Endothelial cell of umbilical vein (primary cell): ENCODE results near the gene GTF2A2. TPM values are rescaled to one million over a fixed set of nuclear protein-coding genes. Genes with fewer than 3 reads are reported as not detected.
"Not testable (repeated sequence)": the region's sequence is repeated elsewhere in the genome, so short reads cannot be mapped to it uniquely, and the experiment has no call there.

Experiments used
- BruUV-seq: library from RNA; stranded (reverse); fragments of 400-500 nt; replicated peaks from 2 replicates; lab custom pipeline; 2021; lab: Mats Ljungman, UMichigan
- CTCF ChIA-PET: fragments of 300-600, 350-600 bp; sonication (Branson Sonifier 250); formaldehyde crosslinking; loops from one replicate; lab custom pipeline; 2021; ENCODE audit warnings: antibody characterized with exemption, inconsistent platforms; lab: Charles Lee
- POLR2A ChIA-PET: fragments of 300-600, 350-600 bp; sonication (Branson Sonifier 250); formaldehyde crosslinking; loops from one replicate; lab custom pipeline; 2021; ENCODE audit warnings: antibody characterized with exemption, inconsistent platforms; lab: Charles Lee
- DNase-seq: peaks from one replicate; pipeline ENCODE4 v3.0.0-alpha.2; 2011; ENCODE audit warnings: low read depth, low spot score
- FAIRE-seq: peaks from 2 replicates; lab custom pipeline; 2011; peaks lifted over from hg19 to GRCh38; lab: Jason Lieb, UNC
- H2AFZ ChIP-seq: 2 replicates; pipeline ENCODE4 v1.6.0; 2012; ENCODE audit warnings: low read depth, low read length, control low read depth, inconsistent platforms
- H3K27ac ChIP-seq: 2 replicates; pipeline ENCODE4 v1.5.1; 2011; ENCODE audit warnings: low read depth, mild to moderate bottlenecking, control low read depth, low read length, moderate library complexity; ENCODE audit not compliant: insufficient read depth
- H3K27me3 ChIP-seq, 2 experiments: 2 replicates each; pipeline versions ENCODE4 v1.6.0 to v1.6.1; 2011; ENCODE audit warnings: low read length in 2 of 2, mixed read lengths in 1 of 2; ENCODE audit not compliant: control insufficient read depth in 2 of 2, insufficient read depth in 2 of 2
- H3K36me3 ChIP-seq, 2 experiments: 2 replicates in 1 of 2; 3 replicates in 1 of 2; pipeline ENCODE4 v1.5.1; 2011; ENCODE audit warnings: low read length in 2 of 2, mild to moderate bottlenecking in 1 of 2, moderate library complexity in 1 of 2; ENCODE audit not compliant: control insufficient read depth in 2 of 2, insufficient read depth in 2 of 2; ENCODE audit errors: extremely low read depth in 1 of 2
- H3K4me1 ChIP-seq: 3 replicates; pipeline ENCODE4 v1.5.1; 2011; ENCODE audit warnings: mild to moderate bottlenecking, low read length; ENCODE audit not compliant: control insufficient read depth, insufficient read depth; ENCODE audit errors: extremely low read depth
- H3K4me2 ChIP-seq: 2 replicates; pipeline ENCODE4 v1.6.1; 2011; ENCODE audit warnings: low read length, control low read depth, mixed read lengths; ENCODE audit not compliant: insufficient read depth
- H3K4me3 ChIP-seq, 3 experiments: fragments of 200-600 bp in 1 of 3; sonication (generic), shearing (Covaris generic) in 1 of 3; replicated peaks in 1 of 3; 2 replicates each; pipeline ENCODE4 v1.5.1; 2011 to 2016; ENCODE audit warnings: control low read depth in 3 of 3, low read length in 3 of 3, mild to moderate bottlenecking in 2 of 3, inconsistent platforms in 1 of 3, low read depth in 1 of 3, moderate library complexity in 1 of 3; ENCODE audit not compliant: insufficient read depth in 1 of 3
- H3K79me2 ChIP-seq: 2 replicates; pipeline ENCODE4 v1.6.0; 2012; ENCODE audit warnings: low read length, inconsistent platforms; ENCODE audit not compliant: control insufficient read depth, insufficient read depth
- H3K9ac ChIP-seq: replicated peaks from 2 replicates; pipeline ENCODE3; 2011; ENCODE audit warnings: low read length, control low read depth; ENCODE audit not compliant: insufficient read depth; ENCODE audit errors: extremely low read depth
- H3K9me1 ChIP-seq: replicated peaks from 3 replicates; pipeline ENCODE4 v1.6.0; 2011; ENCODE audit warnings: mild to moderate bottlenecking, low read length; ENCODE audit not compliant: control insufficient read depth, insufficient read depth; ENCODE audit errors: extremely low read depth
- H3K9me3 ChIP-seq: replicated peaks from 2 replicates; pipeline ENCODE4 v1.5.1; 2012; ENCODE audit warnings: low read length, inconsistent platforms; ENCODE audit not compliant: control insufficient read depth, insufficient read depth
- H4K20me1 ChIP-seq: replicated peaks from 2 replicates; pipeline ENCODE3; 2011; ENCODE audit warnings: mild to moderate bottlenecking, low read length; ENCODE audit not compliant: control insufficient read depth, insufficient read depth; ENCODE audit errors: extremely low read depth
- EZH2 ChIP-seq: IDR thresholded peaks from 2 replicates; pipeline ENCODE4 v1.6.1; 2012; ENCODE audit warnings: borderline replicate concordance, low read depth, mild to moderate bottlenecking, moderate library complexity, low read length, inconsistent platforms; ENCODE audit not compliant: severe bottlenecking
- FOS ChIP-seq: IDR thresholded peaks from 2 replicates; pipeline ENCODE4 v1.6.1; 2011; ENCODE audit warnings: mild to moderate bottlenecking, low read length, moderate library complexity, borderline replicate concordance; ENCODE audit not compliant: insufficient read depth
- GATA2 ChIP-seq: IDR thresholded peaks from 2 replicates; pipeline ENCODE4 v1.7.0; 2011; ENCODE audit warnings: low read depth, mild to moderate bottlenecking, moderate library complexity, mixed read lengths, low read length; ENCODE audit not compliant: insufficient read length, insufficient read depth
- JUN ChIP-seq: IDR thresholded peaks from 2 replicates; pipeline ENCODE4 v1.6.1; 2011; ENCODE audit warnings: borderline replicate concordance, low read depth; ENCODE audit not compliant: insufficient read length, insufficient read depth
- MAX ChIP-seq: IDR thresholded peaks from 2 replicates; pipeline ENCODE4 v1.6.1; 2011; ENCODE audit not compliant: insufficient read depth, insufficient read length
- MYC ChIP-seq: IDR thresholded peaks from one replicate; pipeline ENCODE4 v1.6.1; 2011; ENCODE audit warnings: mild to moderate bottlenecking, low read depth, low read length
- POLR2A ChIP-seq: IDR thresholded peaks from 2 replicates; pipeline ENCODE4 v1.6.1; 2012; ENCODE audit warnings: low read depth, mild to moderate bottlenecking, control low read depth, low read length
- POLR2AphosphoS5 ChIP-seq: IDR thresholded peaks from 2 replicates; pipeline ENCODE4 v1.6.1; 2012; ENCODE audit warnings: low read depth, mild to moderate bottlenecking, control low read depth, low read length, moderate library complexity; ENCODE audit not compliant: insufficient read depth
- dilution Hi-C: fragments of 300-500 bp; cut with MboI; formaldehyde crosslinking; loops from one replicate; pipeline ENCODE4 v1.15.0; 2019; ENCODE audit warnings: low sequenced_read_pairs; ENCODE audit not compliant: extremely low pct_ligation_motif_present
- intact Hi-C: fragments of 100-400 bp; cut with micrococcal nuclease; formaldehyde crosslinking; loops from one replicate; pipeline ENCODE4 v1.10.0; 2022
- polyA plus RNA-seq, 4 experiments: library from polyadenylated mRNA; depleted of rRNA in 3 of 4; stranded (reverse) in 3 of 4; unstranded in 1 of 4; fragments of >200 nt; gene quantifications; 2 replicates each; pipeline versions ENCODE4 v1.2.1 to v1.2.3, GENCODE V29; 2011 to 2012; ENCODE audit warnings: missing spikeins in 1 of 4
- total RNA-seq: library from RNA; stranded (reverse); gene quantifications from 2 replicates; pipeline ENCODE4 v1.2.3, GENCODE V29; 2021
- TF ChIP-seq, protein P1 (sequence below), 2 donors: IDR thresholded peaks; 1 replicate in 1 of 2; 2 replicates in 1 of 2; pipeline ENCODE4 v1.5.1; 2011; ENCODE audit warnings: low read length in 2 of 2, mild to moderate bottlenecking in 2 of 2, moderate library complexity in 2 of 2, control low read depth in 1 of 2, inconsistent platforms in 1 of 2, low read depth in 1 of 2; ENCODE audit not compliant: insufficient read depth in 1 of 2; ENCODE audit errors: extremely low read depth in 1 of 2

The GTF2A2 gene
- total and polyA plus RNA-seq, 2 donors (not counting 3 experiments of a cell fraction or from before 2014, with no cell fraction given): 67.9 to 128 TPM

DNA sequence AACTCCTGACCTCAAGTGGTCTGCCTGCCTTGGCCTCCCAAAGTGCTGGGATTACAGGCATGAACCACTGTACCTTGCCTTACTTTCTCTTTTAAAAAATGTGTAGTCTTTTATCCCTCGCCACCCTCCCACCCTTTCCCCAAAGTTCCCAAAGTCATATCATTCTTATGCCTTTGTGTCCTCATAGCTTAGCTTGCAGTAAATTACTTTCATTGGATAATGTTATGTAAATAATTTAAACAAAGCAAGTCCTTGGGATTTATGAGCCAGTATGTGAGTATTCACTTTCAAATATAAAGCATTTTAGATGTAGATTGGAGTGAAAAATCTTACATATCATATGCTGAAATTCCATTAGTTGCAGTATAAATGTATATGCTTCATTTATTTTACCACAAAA is 11.0 kb downstream of the GTF2A2 start:
- DNase-seq (no peak), FAIRE-seq (no peak)
- intact Hi-C loops: no loop called here
- BruUV-seq: no TSS peak
- POLR2A ChIA-PET: interaction anchor here (0.6 to 1.0 kb wide), 2 partner anchors 11 to 895 kb away, joined by 3 to 4 read pairs; partner anchors contain the start of gene GTF2A2
- H4K20me1 ChIP-seq: no peaks in the 10 kb centered on the region
- dilution Hi-C loops: no loop called here
- no peaks in the 10 kb centered on the region for H3K4me1 ChIP-seq
- H3K4me3 ChIP-seq: no peak overlapping the region
- no peaks in the 10 kb centered on the region for H3K9me1 ChIP-seq
- no peaks in the 10 kb centered on the region for H3K27me3 ChIP-seq
- TF ChIP-seq POLR2A: no peak
- TF ChIP-seq, protein P1, sequence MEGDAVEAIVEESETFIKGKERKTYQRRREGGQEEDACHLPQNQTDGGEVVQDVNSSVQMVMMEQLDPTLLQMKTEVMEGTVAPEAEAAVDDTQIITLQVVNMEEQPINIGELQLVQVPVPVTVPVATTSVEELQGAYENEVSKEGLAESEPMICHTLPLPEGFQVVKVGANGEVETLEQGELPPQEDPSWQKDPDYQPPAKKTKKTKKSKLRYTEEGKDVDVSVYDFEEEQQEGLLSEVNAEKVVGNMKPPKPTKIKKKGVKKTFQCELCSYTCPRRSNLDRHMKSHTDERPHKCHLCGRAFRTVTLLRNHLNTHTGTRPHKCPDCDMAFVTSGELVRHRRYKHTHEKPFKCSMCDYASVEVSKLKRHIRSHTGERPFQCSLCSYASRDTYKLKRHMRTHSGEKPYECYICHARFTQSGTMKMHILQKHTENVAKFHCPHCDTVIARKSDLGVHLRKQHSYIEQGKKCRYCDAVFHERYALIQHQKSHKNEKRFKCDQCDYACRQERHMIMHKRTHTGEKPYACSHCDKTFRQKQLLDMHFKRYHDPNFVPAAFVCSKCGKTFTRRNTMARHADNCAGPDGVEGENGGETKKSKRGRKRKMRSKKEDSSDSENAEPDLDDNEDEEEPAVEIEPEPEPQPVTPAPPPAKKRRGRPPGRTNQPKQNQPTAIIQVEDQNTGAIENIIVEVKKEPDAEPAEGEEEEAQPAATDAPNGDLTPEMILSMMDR (IDR thresholded peaks at IDR 0.05; ENCODE audit: extremely low read depth in 1 of 2, insufficient read depth in 1 of 2, low read depth in 1 of 2, low read length in 2 of 2): no peak
- no peak for TF ChIP-seq GATA2
- no peak for TF ChIP-seq POLR2AphosphoS5
- no peak for TF ChIP-seq FOS
- no peak for TF ChIP-seq MYC
- no peak for TF ChIP-seq EZH2
- no peak for TF ChIP-seq JUN
- no peak for TF ChIP-seq MAX
- CTCF ChIA-PET: interaction anchor here (1.1 to 4.2 kb wide), 2 partner anchors 11 to 113 kb away, joined by 4 to 16 read pairs; partner anchors contain the start of gene GTF2A2
- no peaks in the 10 kb centered on the region for H3K79me2 ChIP-seq
- no peak overlapping the region for H3K27ac ChIP-seq
- no peak overlapping the region for H2AFZ ChIP-seq
- H3K4me2 ChIP-seq: no peak overlapping the region
- no peaks in the 10 kb centered on the region for H3K9me3 ChIP-seq
- H3K36me3 ChIP-seq: peaks cover 0 to 19% of the 10 kb centered on the region in 2 experiments
- H3K9ac ChIP-seq: no peak overlapping the region

- FAIRE-seq, H3K9me1 ChIP-seq, H3K27me3 ChIP-seq, intact Hi-C loops, H3K9me3 ChIP-seq, dilution Hi-C loops, H3K4me2 ChIP-seq, H4K20me1 ChIP-seq, DNase-seq, H3K79me2 ChIP-seq, H3K9ac ChIP-seq, BruUV-seq, H2AFZ ChIP-seq, H3K4me3 ChIP-seq, H3K27ac ChIP-seq, H3K4me1 ChIP-seq: not testable (repeated sequence)
- ChIA-PET CTCF (interaction anchor here (4.2 kb wide), 1 partner anchor 113 kb away, joined by 16 read pairs; no protein-coding TSS in a partner anchor), POLR2A (interaction anchor here (1.0 kb wide), 1 partner anchor 12 kb away, joined by 3 read pairs; the partner anchor contains the start of gene GTF2A2)
- peaks cover 0 to 18% of the 10 kb centered on the region in 2 experiments for H3K36me3 ChIP-seq
These were observed 11.5 kb downstream of the GTF2A2 start for GRCh38 chr15:59645812-59646211.
